ENCODE measurements around the gene CENPH. TPM values are rescaled to one million over a fixed set of nuclear protein-coding genes. Genes with fewer than 3 reads are reported as not detected.

The CENPH gene
- total RNA-seq, 1 experiment from 2014 or later, result 79.0 TPM

- DNase-seq (ENCODE audit: low spot score) (no peak), ATAC-seq (no peak)
- Mint-ChIP-seq H3K9me3 (0 out of 2 replicates have a peak, but pooled peaks cover 3% of the 10 kb centered on the region), H3K36me3 (peaks cover 36% of the 10 kb centered on the region), H3K27me3 (ENCODE audit: low read depth) (no peaks in the 10 kb centered on the region), H3K4me3 (no peak overlapping the region), H3K27ac (no peak overlapping the region), H3K4me1 (no peaks in the 10 kb centered on the region)
- TF ChIP-seq, protein P1, sequence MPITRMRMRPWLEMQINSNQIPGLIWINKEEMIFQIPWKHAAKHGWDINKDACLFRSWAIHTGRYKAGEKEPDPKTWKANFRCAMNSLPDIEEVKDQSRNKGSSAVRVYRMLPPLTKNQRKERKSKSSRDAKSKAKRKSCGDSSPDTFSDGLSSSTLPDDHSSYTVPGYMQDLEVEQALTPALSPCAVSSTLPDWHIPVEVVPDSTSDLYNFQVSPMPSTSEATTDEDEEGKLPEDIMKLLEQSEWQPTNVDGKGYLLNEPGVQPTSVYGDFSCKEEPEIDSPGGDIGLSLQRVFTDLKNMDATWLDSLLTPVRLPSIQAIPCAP (CRISPR knock-in tag; IDR thresholded peaks at IDR 0.05), result no peak
- TF ChIP-seq CREB1 (CRISPR knock-in tag; IDR thresholded peaks at IDR 0.05), result no peak
- no peak for TF ChIP-seq PREB (CRISPR knock-in tag; IDR thresholded peaks at IDR 0.05; ENCODE audit: borderline replicate concordance)
- TF ChIP-seq JAZF1 (CRISPR knock-in tag; IDR thresholded peaks at IDR 0.05), result no peak
- no peak for TF ChIP-seq ZNF396 (CRISPR knock-in tag; IDR thresholded peaks at IDR 0.05; ENCODE audit: borderline replicate concordance)
- no peak for TF ChIP-seq ZNF423 (CRISPR knock-in tag; IDR thresholded peaks at IDR 0.05)
- no peak for TF ChIP-seq ZNF532 (CRISPR knock-in tag; IDR thresholded peaks at IDR 0.05; ENCODE audit: borderline replicate concordance)
- TF ChIP-seq JUN (CRISPR knock-in tag; IDR thresholded peaks at IDR 0.05), result no peak
- ChIA-PET POLR2A (no interaction called here), CTCF (no interaction called here)
Measured at GRCh38 chr5:69211200-69211599, 21.8 kb downstream of the CENPH start.

DNA sequence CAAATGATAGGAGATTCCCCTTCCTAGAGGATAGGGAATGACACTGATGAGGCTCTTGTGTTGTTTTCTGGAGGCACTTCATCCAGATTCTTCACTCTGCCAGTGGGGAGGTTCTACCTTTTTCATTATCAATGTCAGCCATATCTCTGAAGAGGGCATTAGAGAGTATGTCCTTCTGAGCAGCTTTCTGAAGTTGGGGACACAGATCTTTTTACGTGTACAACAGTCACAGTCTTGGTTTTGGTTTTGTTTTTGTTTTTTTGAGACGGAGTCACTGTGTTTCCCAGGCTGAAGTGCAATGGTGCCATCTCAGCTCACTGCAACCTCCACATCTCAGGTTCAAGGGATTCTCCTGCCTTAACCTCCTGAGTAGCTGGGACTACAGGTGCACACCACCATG is 22.6 kb downstream of the CENPH start:
- H3K4me1 Mint-ChIP-seq, result peaks cover 2% of the 10 kb centered on the region; the same call in 1 of the 2 replicates
- no peak for TF ChIP-seq ZNF121 (CRISPR knock-in tag; IDR thresholded peaks at IDR 0.05)
- TF ChIP-seq ETV6 (CRISPR knock-in tag; IDR thresholded peaks at IDR 0.05), result no peak
- TF ChIP-seq ELF4 (CRISPR knock-in tag; IDR thresholded peaks at IDR 0.05; ENCODE audit: low read depth), result no peak
- no peak for TF ChIP-seq FOXP1 (CRISPR knock-in tag; IDR thresholded peaks at IDR 0.05; ENCODE audit: borderline replicate concordance)
- TF ChIP-seq ZNF532 (CRISPR knock-in tag; IDR thresholded peaks at IDR 0.05; ENCODE audit: borderline replicate concordance), result no peak
- no peak for TF ChIP-seq TCF7 (CRISPR knock-in tag; IDR thresholded peaks at IDR 0.05; ENCODE audit: low read depth)
- TF ChIP-seq ZNF232 (CRISPR knock-in tag; IDR thresholded peaks at IDR 0.05), result no peak
- no peak for TF ChIP-seq ESRRA (CRISPR knock-in tag; IDR thresholded peaks at IDR 0.05; ENCODE audit: borderline replicate concordance)
- no peak for TF ChIP-seq TEAD1 (CRISPR knock-in tag; IDR thresholded peaks at IDR 0.05)
- TF ChIP-seq ZNF219 (CRISPR knock-in tag; IDR thresholded peaks at IDR 0.05; ENCODE audit: borderline replicate concordance), result no peak
- TF ChIP-seq, protein P2, sequence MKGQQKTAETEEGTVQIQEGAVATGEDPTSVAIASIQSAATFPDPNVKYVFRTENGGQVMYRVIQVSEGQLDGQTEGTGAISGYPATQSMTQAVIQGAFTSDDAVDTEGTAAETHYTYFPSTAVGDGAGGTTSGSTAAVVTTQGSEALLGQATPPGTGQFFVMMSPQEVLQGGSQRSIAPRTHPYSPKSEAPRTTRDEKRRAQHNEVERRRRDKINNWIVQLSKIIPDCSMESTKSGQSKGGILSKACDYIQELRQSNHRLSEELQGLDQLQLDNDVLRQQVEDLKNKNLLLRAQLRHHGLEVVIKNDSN (CRISPR knock-in tag; IDR thresholded peaks at IDR 0.05), result no peak
- H3K4me3 Mint-ChIP-seq, result no peak overlapping the region
- 0 out of 2 replicates have a peak, but pooled peaks cover 3% of the 10 kb centered on the region for H3K9me3 Mint-ChIP-seq
- DNase-seq (ENCODE audit: low spot score) (no peak), ATAC-seq (no peak)
- ChIA-PET CTCF (no interaction called here), POLR2A (interaction anchor here (0.5 kb wide), 1 partner anchor 13 kb away, joined by 4 read pairs; no protein-coding TSS in a partner anchor)
- H3K36me3 Mint-ChIP-seq, result peaks cover 32% of the 10 kb centered on the region
- no peaks in the 10 kb centered on the region for H3K27me3 Mint-ChIP-seq (ENCODE audit: low read depth)
- peak overlapping the region; percentile 1; the same call in 1 of the 2 replicates for H3K27ac Mint-ChIP-seq

Data from WTC11 (cell line).